ENCODE measurements around the gene EI24.

EI24 gene

DNA sequence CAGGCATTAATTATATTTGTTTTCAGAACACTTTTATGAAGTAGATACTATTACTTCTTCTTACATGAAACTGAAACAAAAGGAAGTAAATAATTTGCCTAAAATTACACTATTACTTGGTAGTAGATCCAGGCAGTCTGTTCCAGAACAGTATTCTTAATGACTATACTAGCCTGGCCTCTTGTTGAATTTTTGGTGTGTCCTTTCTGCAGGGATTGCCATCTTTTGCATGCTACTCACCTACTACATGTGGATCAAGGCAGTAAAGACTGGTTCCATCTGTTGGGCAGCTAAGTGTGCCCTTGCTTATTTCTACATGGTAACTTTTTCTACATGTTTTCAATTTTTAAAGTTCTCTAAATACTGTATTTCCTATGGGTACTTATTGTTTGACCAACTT, 36.1 kb downstream of the EI24 start:
- Histone ChIP-seq H3K9ac (ENCODE audit: insufficient read length, low read depth) (no peak overlapping the region), H3K4me1 (ENCODE audit: insufficient read depth, insufficient read length) (no peaks in the 10 kb centered on the region), H3K27me3 (ENCODE audit: insufficient read depth, insufficient read length) (no peaks in the 10 kb centered on the region), H3K4me3 (ENCODE audit: insufficient read length, low read depth) (no peak overlapping the region), H3K9me3 (ENCODE audit: insufficient read depth, low read length) (no peaks in the 10 kb centered on the region), H3K36me3 (ENCODE audit: insufficient read depth, insufficient read length, low read length) (peaks cover 91% of the 10 kb centered on the region)
- DNase-seq (ENCODE audit: low read depth, low spot score) = no peak
- TF ChIP-seq SUZ12 (IDR thresholded peaks at IDR 0.05; ENCODE audit: extremely low read depth, insufficient read depth, insufficient read length) (no peak), YY1 (IDR thresholded peaks at IDR 0.05; ENCODE audit: insufficient read depth, insufficient read length) (no peak), ZNF274 (IDR thresholded peaks at IDR 0.05; ENCODE audit: low read depth, low read length) (no peak)

DNA sequence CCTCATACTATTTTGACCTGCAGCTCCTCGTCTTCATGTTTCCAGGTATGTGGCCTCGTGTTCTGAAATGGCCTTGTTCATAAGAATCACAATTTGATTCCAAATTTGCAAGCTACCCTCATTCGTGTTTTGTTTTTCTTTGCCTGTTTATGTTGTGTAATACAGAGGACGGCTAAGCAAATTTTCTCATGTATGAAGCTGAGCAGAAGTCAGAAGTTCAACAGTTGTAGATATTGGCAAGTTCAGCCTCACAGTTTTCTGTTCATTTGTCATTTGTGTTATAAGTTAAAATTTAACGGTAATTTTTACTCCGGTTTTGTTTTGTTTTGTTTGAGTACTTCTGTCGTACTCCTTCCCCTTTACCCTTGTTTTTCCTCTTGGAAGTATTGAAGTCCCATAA, 40.3 kb downstream of the EI24 start:
- Histone ChIP-seq H3K9me3 (ENCODE audit: insufficient read depth, low read length) (no peaks in the 10 kb centered on the region), H3K4me3 (ENCODE audit: insufficient read length, low read depth) (no peak overlapping the region), H3K9ac (ENCODE audit: insufficient read length, low read depth) (no peak overlapping the region), H3K36me3 (ENCODE audit: insufficient read depth, insufficient read length, low read length) (peaks cover 92% of the 10 kb centered on the region), H3K4me1 (ENCODE audit: insufficient read depth, insufficient read length) (no peaks in the 10 kb centered on the region), H3K27me3 (ENCODE audit: insufficient read depth, insufficient read length) (no peaks in the 10 kb centered on the region)
- no peak for TF ChIP-seq YY1 (IDR thresholded peaks at IDR 0.05; ENCODE audit: insufficient read depth, insufficient read length)
- TF ChIP-seq SUZ12 (IDR thresholded peaks at IDR 0.05; ENCODE audit: extremely low read depth, insufficient read depth, insufficient read length) = no peak
- TF ChIP-seq ZNF274 (IDR thresholded peaks at IDR 0.05; ENCODE audit: low read depth, low read length) = no peak
- no peak for DNase-seq (ENCODE audit: low read depth, low spot score)

DNA sequence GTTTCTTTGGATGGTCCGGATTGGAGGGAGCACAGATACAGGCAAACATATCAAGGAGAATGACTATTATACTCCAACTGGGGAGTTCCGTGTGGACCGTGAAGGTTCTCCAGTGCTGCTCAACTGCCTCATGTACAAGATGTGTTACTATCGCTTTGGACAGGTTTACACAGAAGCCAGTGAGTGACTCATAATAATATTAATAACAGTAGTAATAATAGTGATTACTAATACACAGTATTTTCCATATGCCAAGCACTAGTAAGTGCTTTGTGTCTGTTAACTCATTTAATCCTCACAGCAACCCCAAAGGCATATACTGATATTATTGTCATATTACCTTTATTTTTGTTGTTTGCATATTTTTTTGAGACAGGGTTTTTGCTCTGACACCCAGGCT, 49.1 kb downstream of the EI24 start:
- H3K9me3 ChIP-seq (ENCODE audit: insufficient read depth, low read length) = no peaks in the 10 kb centered on the region
- no peak for DNase-seq (ENCODE audit: low read depth, low spot score)
- TF ChIP-seq ZNF274 (IDR thresholded peaks at IDR 0.05; ENCODE audit: low read depth, low read length) (no peak), SUZ12 (IDR thresholded peaks at IDR 0.05; ENCODE audit: extremely low read depth, insufficient read depth, insufficient read length) (no peak), YY1 (IDR thresholded peaks at IDR 0.05; ENCODE audit: insufficient read depth, insufficient read length) (no peak)
- H3K4me1 ChIP-seq (ENCODE audit: insufficient read depth, insufficient read length) = no peaks in the 10 kb centered on the region
- peaks cover 73% of the 10 kb centered on the region for H3K36me3 ChIP-seq (ENCODE audit: insufficient read depth, insufficient read length, low read length)
- H3K9ac ChIP-seq (ENCODE audit: insufficient read length, low read depth) = no peak overlapping the region
- H3K4me3 ChIP-seq (ENCODE audit: insufficient read length, low read depth) = no peak overlapping the region
- H3K27me3 ChIP-seq (ENCODE audit: insufficient read depth, insufficient read length) = no peaks in the 10 kb centered on the region

- no peaks in the 10 kb centered on the region for H3K27me3 ChIP-seq (ENCODE audit: insufficient read depth, insufficient read length)
- no peak overlapping the region for H3K4me3 ChIP-seq (ENCODE audit: insufficient read length, low read depth)
- H3K9ac ChIP-seq (ENCODE audit: insufficient read length, low read depth) = no peak overlapping the region
- H3K9me3 ChIP-seq (ENCODE audit: insufficient read depth, low read length) = no peaks in the 10 kb centered on the region
- TF ChIP-seq YY1 (IDR thresholded peaks at IDR 0.05; ENCODE audit: insufficient read depth, insufficient read length) (no peak), ZNF274 (IDR thresholded peaks at IDR 0.05; ENCODE audit: low read depth, low read length) (no peak), SUZ12 (IDR thresholded peaks at IDR 0.05; ENCODE audit: extremely low read depth, insufficient read depth, insufficient read length) (no peak)
- H3K36me3 ChIP-seq (ENCODE audit: insufficient read depth, insufficient read length, low read length) = peaks cover 58% of the 10 kb centered on the region
- H3K4me1 ChIP-seq (ENCODE audit: insufficient read depth, insufficient read length) = no peaks in the 10 kb centered on the region
- no peak for DNase-seq (ENCODE audit: low read depth, low spot score)
These were observed 52.7 kb downstream of the EI24 start for GRCh38 chr11:125621995-125622394.

- no peak for DNase-seq (ENCODE audit: low read depth, low spot score)
- Histone ChIP-seq H3K4me3 (ENCODE audit: insufficient read length, low read depth) (no peak overlapping the region), H3K9me3 (ENCODE audit: insufficient read depth, low read length) (no peaks in the 10 kb centered on the region), H3K4me1 (ENCODE audit: insufficient read depth, insufficient read length) (no peaks in the 10 kb centered on the region), H3K9ac (ENCODE audit: insufficient read length, low read depth) (no peak overlapping the region), H3K27me3 (ENCODE audit: insufficient read depth, insufficient read length) (no peaks in the 10 kb centered on the region), H3K36me3 (ENCODE audit: insufficient read depth, insufficient read length, low read length) (peaks cover 55% of the 10 kb centered on the region)
- TF ChIP-seq ZNF274 (IDR thresholded peaks at IDR 0.05; ENCODE audit: low read depth, low read length) = no peak
- TF ChIP-seq SUZ12 (IDR thresholded peaks at IDR 0.05; ENCODE audit: extremely low read depth, insufficient read depth, insufficient read length) = no peak
- TF ChIP-seq YY1 (IDR thresholded peaks at IDR 0.05; ENCODE audit: insufficient read depth, insufficient read length) = no peak
These were observed 53.8 kb downstream of the EI24 start for GRCh38 chr11:125623064-125623463.

DNA sequence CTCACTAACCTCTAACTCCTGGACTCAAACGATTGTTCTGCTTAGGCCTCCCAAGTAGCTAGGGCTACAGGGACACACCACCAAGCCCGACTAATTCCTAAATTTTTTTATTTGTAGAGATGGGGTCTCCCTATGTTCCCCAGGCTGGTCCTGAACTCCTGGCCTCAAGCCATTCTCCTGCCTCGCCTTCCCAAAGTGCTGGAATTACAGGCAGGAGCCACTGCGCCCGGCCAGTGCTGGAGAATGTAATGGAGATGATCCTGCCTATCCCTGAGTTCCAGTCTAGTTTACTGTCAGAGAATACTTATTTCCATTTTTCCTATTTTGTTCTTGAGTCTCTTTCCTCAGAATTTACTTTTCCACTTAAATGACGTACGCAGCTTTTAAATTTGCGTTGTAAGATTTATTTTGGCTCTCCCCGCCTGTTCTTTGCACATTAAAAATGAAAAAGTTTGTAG, 55.5 kb downstream of the EI24 start, which contains the start of gene CHEK1:
CHEK1 (plus strand) TSS at position 408 of the 458 bp plus-strand sequence. CDS start 1,606 bp downstream, outside the sequence.
- TF ChIP-seq SUZ12 (IDR thresholded peaks at IDR 0.05; ENCODE audit: extremely low read depth, insufficient read depth, insufficient read length) (no peak), YY1 (IDR thresholded peaks at IDR 0.05; ENCODE audit: insufficient read depth, insufficient read length) (no peak), ZNF274 (IDR thresholded peaks at IDR 0.05; ENCODE audit: low read depth, low read length) (no peak)
- DNase-seq (ENCODE audit: low read depth, low spot score) = no peak
- Histone ChIP-seq H3K9me3 (ENCODE audit: insufficient read depth, low read length) (no peaks in the 10 kb centered on the region), H3K4me1 (ENCODE audit: insufficient read depth, insufficient read length) (no peaks in the 10 kb centered on the region), H3K27me3 (ENCODE audit: insufficient read depth, insufficient read length) (no peaks in the 10 kb centered on the region), H3K36me3 (ENCODE audit: insufficient read depth, insufficient read length, low read length) (peaks cover 56% of the 10 kb centered on the region), H3K4me3 (ENCODE audit: insufficient read length, low read depth) (peak within 1 kb of the TSS; percentile 59), H3K9ac (ENCODE audit: insufficient read length, low read depth) (peak within 1 kb of the TSS; percentile 96)

- Histone ChIP-seq H3K36me3 (ENCODE audit: insufficient read depth, insufficient read length, low read length) (peaks cover 56% of the 10 kb centered on the region), H3K9me3 (ENCODE audit: insufficient read depth, low read length) (no peaks in the 10 kb centered on the region), H3K4me1 (ENCODE audit: insufficient read depth, insufficient read length) (no peaks in the 10 kb centered on the region), H3K27me3 (ENCODE audit: insufficient read depth, insufficient read length) (no peaks in the 10 kb centered on the region), H3K9ac (ENCODE audit: insufficient read length, low read depth) (peak overlapping the region; percentile 96), H3K4me3 (ENCODE audit: insufficient read length, low read depth) (peak overlapping the region; percentile 59)
- DNase-seq (ENCODE audit: low read depth, low spot score) = no peak
- no peak for TF ChIP-seq ZNF274 (IDR thresholded peaks at IDR 0.05; ENCODE audit: low read depth, low read length)
These were observed 56.0 kb downstream of the EI24 start for GRCh38 chr11:125625225-125625629.

Measured in NT2/D1 (cell line).